ENCODE measurements around the gene IRX6. TPM values are rescaled to one million over a fixed set of nuclear protein-coding genes. Genes with fewer than 3 reads are reported as not detected.
A peak's percentile ranks its signal among the peaks of the same experiment; 100 is the strongest.

IRX6 gene
- total and polyA plus RNA-seq, 2 experiments from 2014 or later: 0.10 TPM; not detected in 1

- peak overlapping the region; percentile 97 for H2AFZ ChIP-seq
- no peaks in the 10 kb centered on the region for H3K9me2 ChIP-seq (ENCODE audit: insufficient read depth)
- ATAC-seq (peak; percentile 91), DNase-seq (ENCODE audit: low spot score) (peak; percentile 51)
- H3K4me1 ChIP-seq (ENCODE audit: insufficient read depth): peaks cover 8% of the 10 kb centered on the region
- Mint-ChIP-seq H3K27me3 (ENCODE audit: insufficient read depth, low read depth, poor library complexity) (peaks cover under 1% of the 10 kb centered on the region), H3K4me1 (peaks cover 13% of the 10 kb centered on the region), H3K36me3 (ENCODE audit: low read depth) (peaks cover under 1% of the 10 kb centered on the region; the same call in 1 of the 3 replicates), H3K4me3 (no peak overlapping the region; the same call in 2 of the 3 replicates), H3K9me3 (peaks cover 10% of the 10 kb centered on the region), H3K27ac (no peak overlapping the region; the same call in 1 of the 2 replicates)
- no peak for TF ChIP-seq JUNB (IDR thresholded peaks at IDR 0.05; ENCODE audit: unreplicated experiment)
- TF ChIP-seq CTCF (conservative IDR thresholded peaks at IDR 0.05; ENCODE audit: low read depth in 2 of 2): no peak
- TF ChIP-seq NANOG (IDR thresholded peaks at IDR 0.05; ENCODE audit: borderline replicate concordance): no peak
- TF ChIP-seq REST (IDR thresholded peaks at IDR 0.05; ENCODE audit: unreplicated experiment): no peak
- TF ChIP-seq ZNF462 (CRISPR knock-in tag; IDR thresholded peaks at IDR 0.05): no peak
- TF ChIP-seq CREB1 (CRISPR knock-in tag; IDR thresholded peaks at IDR 0.05; ENCODE audit: low read depth): no peak
- TF ChIP-seq EZH2 (IDR thresholded peaks at IDR 0.05; ENCODE audit: low read depth, unreplicated experiment): no peak
- no peak for TF ChIP-seq EZH2phosphoT487 (IDR thresholded peaks at IDR 0.05; ENCODE audit: unreplicated experiment)
- TF ChIP-seq ZNF331 (CRISPR knock-in tag; IDR thresholded peaks at IDR 0.05; ENCODE audit: low read depth): no peak
- TF ChIP-seq POLR2AphosphoS5 (IDR thresholded peaks at IDR 0.05; ENCODE audit: low read depth): no peak
- TF ChIP-seq ETS1 (IDR thresholded peaks at IDR 0.05): no peak
- no peak for TF ChIP-seq ZNF114 (CRISPR knock-in tag; IDR thresholded peaks at IDR 0.05)
- TF ChIP-seq STAT1 (IDR thresholded peaks at IDR 0.05; ENCODE audit: unreplicated experiment): no peak
- H3K4me2 ChIP-seq: peak overlapping the region; percentile 41
- H3K4me3 ChIP-seq: no peak overlapping the region
- H3K27me3 ChIP-seq (ENCODE audit: insufficient read depth): no peaks in the 10 kb centered on the region
- no peak overlapping the region for H3K27ac ChIP-seq (ENCODE audit: low read depth)
- no peaks in the 10 kb centered on the region for H3F3A ChIP-seq (replicated peaks; ENCODE audit: low read depth)
- no peaks in the 10 kb centered on the region for H3K36me3 ChIP-seq (ENCODE audit: insufficient read depth)
- H3K79me2 ChIP-seq (replicated peaks; ENCODE audit: insufficient read depth): no peaks in the 10 kb centered on the region
- no peaks in the 10 kb centered on the region for H4K20me1 ChIP-seq (replicated peaks; ENCODE audit: insufficient read depth)
Measured at GRCh38 chr16:55302635-55303034, 21.4 kb upstream of the IRX6 start.

Measured in GM23338 (cell line).